HEK293 (cell line): ENCODE results near the gene ANKRD52.
A peak's percentile ranks its signal among the peaks of the same experiment; 100 is the strongest.

Source experiments
- FEZF1 ChIP-seq: fragments of 450-650 bp; formaldehyde crosslinking; IDR thresholded peaks from 2 replicates; pipeline ENCODE4 v1.5.1; 2016; ENCODE audit warnings: missing biosample characterization, missing genetic modification characterization
- GFI1B ChIP-seq: fragments of 450-650 bp; formaldehyde crosslinking; IDR thresholded peaks from 2 replicates; pipeline ENCODE4 v1.5.1; 2016; ENCODE audit warnings: missing biosample characterization, missing genetic modification characterization
- GLI2 ChIP-seq: fragments of 450-650 bp; formaldehyde crosslinking; IDR thresholded peaks from 2 replicates; pipeline ENCODE4; 2017; ENCODE audit warnings: missing biosample characterization, missing genetic modification characterization, low read depth, borderline replicate concordance
- HOXA7 ChIP-seq: sonication (generic); formaldehyde crosslinking; IDR thresholded peaks from 2 replicates; pipeline ENCODE4 v1.8.1; 2022; ENCODE audit warnings: missing genetic modification reagents, borderline replicate concordance
- KLF7 ChIP-seq: fragments of 450-650 bp; formaldehyde crosslinking; IDR thresholded peaks from 2 replicates; pipeline ENCODE4 v1.5.1; 2016; ENCODE audit warnings: missing biosample characterization, missing genetic modification characterization, borderline replicate concordance
- KLF8 ChIP-seq: fragments of 450-650 bp; formaldehyde crosslinking; IDR thresholded peaks from 2 replicates; pipeline ENCODE4 v1.5.1; 2016; ENCODE audit warnings: missing biosample characterization, missing genetic modification characterization
- MYNN ChIP-seq: fragments of 450-650 bp; formaldehyde crosslinking; IDR thresholded peaks from 2 replicates; pipeline ENCODE4 v1.5.1; 2016; ENCODE audit warnings: missing biosample characterization, missing genetic modification characterization, borderline replicate concordance
- PRDM6 ChIP-seq: fragments of 450-650 bp; formaldehyde crosslinking; IDR thresholded peaks from 2 replicates; pipeline ENCODE4 v1.5.1; 2017; ENCODE audit warnings: missing biosample characterization, missing genetic modification characterization
- RBAK ChIP-seq: fragments of 450-650 bp; formaldehyde crosslinking; IDR thresholded peaks from 2 replicates; pipeline ENCODE4 v1.5.1; 2016; ENCODE audit warnings: missing biosample characterization, missing genetic modification characterization
- SP2 ChIP-seq: fragments of 450-650 bp; formaldehyde crosslinking; IDR thresholded peaks from 2 replicates; pipeline ENCODE4 v1.5.1; 2016; ENCODE audit warnings: missing biosample characterization, missing genetic modification characterization
- TRIM28 ChIP-seq: IDR thresholded peaks from 2 replicates; pipeline ENCODE4 v1.6.1; 2011; ENCODE audit warnings: low read length, control low read depth, borderline replicate concordance
- WT1 ChIP-seq: fragments of 450-650 bp; formaldehyde crosslinking; IDR thresholded peaks from 2 replicates; pipeline ENCODE4 v1.5.1; 2016; ENCODE audit warnings: missing biosample characterization, missing genetic modification characterization
- ZBTB20 ChIP-seq: fragments of 450-650 bp; formaldehyde crosslinking; IDR thresholded peaks from 2 replicates; pipeline ENCODE4 v1.5.1; 2016; ENCODE audit warnings: missing biosample characterization, missing genetic modification characterization
- ZBTB48 ChIP-seq: fragments of 450-650 bp; formaldehyde crosslinking; IDR thresholded peaks from 2 replicates; pipeline ENCODE4 v1.5.1; 2016; ENCODE audit warnings: missing biosample characterization, missing genetic modification characterization
- ZFHX2 ChIP-seq: fragments of 450-650 bp; formaldehyde crosslinking; conservative IDR thresholded peaks from 2 replicates; pipeline ENCODE4 v1.5.1; 2016; ENCODE audit warnings: missing biosample characterization, missing genetic modification characterization
- ZFP69B ChIP-seq: fragments of 450-650 bp; formaldehyde crosslinking; IDR thresholded peaks from 2 replicates; pipeline ENCODE4 v1.5.1; 2016; ENCODE audit warnings: missing biosample characterization, missing genetic modification characterization
- ZNF114 ChIP-seq: fragments of 450-650 bp; formaldehyde crosslinking; IDR thresholded peaks from 2 replicates; pipeline ENCODE4 v1.5.0; 2017; ENCODE audit warnings: missing biosample characterization, missing genetic modification characterization
- ZNF146 ChIP-seq: fragments of 450-650 bp; formaldehyde crosslinking; IDR thresholded peaks from 2 replicates; pipeline ENCODE4 v1.5.1; 2016; ENCODE audit warnings: missing biosample characterization, missing genetic modification characterization
- ZNF350 ChIP-seq: fragments of 450-650 bp; formaldehyde crosslinking; IDR thresholded peaks from 2 replicates; pipeline ENCODE4 v1.5.0; 2017; ENCODE audit warnings: missing biosample characterization, mild to moderate bottlenecking, missing genetic modification characterization
- ZNF404 ChIP-seq: fragments of 450-650 bp; formaldehyde crosslinking; IDR thresholded peaks from 2 replicates; pipeline ENCODE4 v1.5.1; 2017; ENCODE audit warnings: missing biosample characterization, missing genetic modification characterization
- ZNF416 ChIP-seq: fragments of 450-650 bp; formaldehyde crosslinking; IDR thresholded peaks from 2 replicates; pipeline ENCODE4 v1.5.1; 2016; ENCODE audit warnings: missing biosample characterization, missing genetic modification characterization
- ZNF488 ChIP-seq: fragments of 450-650 bp; formaldehyde crosslinking; IDR thresholded peaks from 2 replicates; pipeline ENCODE4 v1.5.1; 2016; ENCODE audit warnings: missing biosample characterization, missing genetic modification characterization
- ZNF514 ChIP-seq: fragments of 450-650 bp; formaldehyde crosslinking; IDR thresholded peaks from 2 replicates; pipeline ENCODE4 v1.5.1; 2016; ENCODE audit warnings: missing biosample characterization, missing genetic modification characterization
- ZNF560 ChIP-seq: fragments of 450-650 bp; formaldehyde crosslinking; IDR thresholded peaks from 2 replicates; pipeline ENCODE4 v1.5.1; 2017; ENCODE audit warnings: missing biosample characterization, missing genetic modification characterization, borderline replicate concordance
- ZNF610 ChIP-seq: fragments of 450-650 bp; formaldehyde crosslinking; IDR thresholded peaks from 2 replicates; pipeline ENCODE4 v1.5.1; 2016; ENCODE audit warnings: missing biosample characterization, missing genetic modification characterization, borderline replicate concordance
- ZNF654 ChIP-seq: fragments of 450-650 bp; formaldehyde crosslinking; IDR thresholded peaks from 2 replicates; pipeline ENCODE4 v1.5.1; 2016; ENCODE audit warnings: low read depth, missing biosample characterization, missing genetic modification characterization
- ZNF76 ChIP-seq: fragments of 450-650 bp; formaldehyde crosslinking; IDR thresholded peaks from 2 replicates; pipeline ENCODE4; 2016; ENCODE audit warnings: low read depth, missing biosample characterization, missing genetic modification characterization, borderline replicate concordance
- ZNF777 ChIP-seq: fragments of 450-650 bp; formaldehyde crosslinking; IDR thresholded peaks from 2 replicates; pipeline ENCODE4 v1.5.1; 2017; ENCODE audit warnings: missing biosample characterization, missing genetic modification characterization, borderline replicate concordance
- ZNF785 ChIP-seq: fragments of 450-650 bp; formaldehyde crosslinking; IDR thresholded peaks from 2 replicates; pipeline ENCODE4 v1.5.1; 2016; ENCODE audit warnings: missing biosample characterization, missing genetic modification characterization
- ZNF792 ChIP-seq: fragments of 450-650 bp; formaldehyde crosslinking; IDR thresholded peaks from 2 replicates; pipeline ENCODE4 v1.5.1; 2016; ENCODE audit warnings: missing biosample characterization, missing genetic modification characterization
- ZNF843 ChIP-seq: fragments of 450-650 bp; formaldehyde crosslinking; IDR thresholded peaks from 2 replicates; pipeline ENCODE4 v1.5.1; 2016; ENCODE audit warnings: missing biosample characterization, missing genetic modification characterization
- ZSCAN23 ChIP-seq: fragments of 450-650 bp; formaldehyde crosslinking; IDR thresholded peaks from 2 replicates; pipeline ENCODE4 v1.5.1; 2016; ENCODE audit warnings: missing biosample characterization, missing genetic modification characterization
- ZXDB ChIP-seq: fragments of 450-650 bp; formaldehyde crosslinking; IDR thresholded peaks from 2 replicates; pipeline ENCODE4 v1.5.1; 2016; ENCODE audit warnings: missing biosample characterization, missing genetic modification characterization
- TF ChIP-seq, protein P1 (sequence below): fragments of 450-650 bp; formaldehyde crosslinking; IDR thresholded peaks from 2 replicates; pipeline ENCODE4 v1.5.1; 2016; ENCODE audit warnings: missing biosample characterization, missing genetic modification characterization, low read depth
- TF ChIP-seq, protein P2 (sequence below): fragments of 450-650 bp; formaldehyde crosslinking; IDR thresholded peaks from 2 replicates; pipeline ENCODE4 v1.5.1; 2017; ENCODE audit warnings: missing biosample characterization, mild to moderate bottlenecking, missing genetic modification characterization, moderate library complexity
- TF ChIP-seq, protein P3 (sequence below): fragments of 450-650 bp; IDR thresholded peaks from 2 replicates; pipeline ENCODE4 v1.5.1; 2018; ENCODE audit warnings: missing biosample characterization, mild to moderate bottlenecking, missing genetic modification characterization

Gene ANKRD52

GRCh38 chr12:56219840-56220239 is 38.3 kb downstream of the ANKRD52 start (continued):
- TF ChIP-seq ZNF488 (tag by site-specific recombination) (no peak), WT1 (tag by site-specific recombination) (no peak), ZNF792 (tag by site-specific recombination) (no peak), ZNF560 (tag by site-specific recombination) (peak; percentile 97), ZBTB20 (tag by site-specific recombination) (no peak), KLF8 (no peak), ZNF350 (no peak), ZFHX2 (no peak), ZNF785 (no peak), ZNF777 (no peak), KLF7 (tag by site-specific recombination) (no peak), ZNF610 (tag by site-specific recombination) (peak; percentile 54; the same call in 1 of the 2 replicates), ZNF843 (tag by site-specific recombination) (no peak), ZSCAN23 (tag by site-specific recombination) (no peak), ZBTB48 (no peak), MYNN (peak; percentile 60; the same call in 1 of the 2 replicates), ZNF416 (tag by site-specific recombination) (no peak), TRIM28 (no peak), ZXDB (peak; percentile 87), ZNF654 (tag by site-specific recombination) (peak; percentile 57), ZNF76 (tag by site-specific recombination) (no peak), PRDM6 (tag by site-specific recombination) (no peak), ZNF114 (tag by site-specific recombination) (no peak), RBAK (tag by site-specific recombination) (peak; percentile 79), GLI2 (no peak; the same call in 1 of the 2 replicates), ZFP69B (tag by site-specific recombination) (no peak), FEZF1 (tag by site-specific recombination) (no peak), HOXA7 (no peak), SP2 (tag by site-specific recombination) (no peak), ZNF146 (tag by site-specific recombination) (no peak; the same call in 1 of the 2 replicates), ZNF514 (tag by site-specific recombination) (peak; percentile 86; the same call in 1 of the 2 replicates), ZNF404 (tag by site-specific recombination) (peak; percentile 97), GFI1B (tag by site-specific recombination) (0 out of 2 replicates have a peak, but pooled peaks have one; percentile 48)
- TF ChIP-seq, protein P1, sequence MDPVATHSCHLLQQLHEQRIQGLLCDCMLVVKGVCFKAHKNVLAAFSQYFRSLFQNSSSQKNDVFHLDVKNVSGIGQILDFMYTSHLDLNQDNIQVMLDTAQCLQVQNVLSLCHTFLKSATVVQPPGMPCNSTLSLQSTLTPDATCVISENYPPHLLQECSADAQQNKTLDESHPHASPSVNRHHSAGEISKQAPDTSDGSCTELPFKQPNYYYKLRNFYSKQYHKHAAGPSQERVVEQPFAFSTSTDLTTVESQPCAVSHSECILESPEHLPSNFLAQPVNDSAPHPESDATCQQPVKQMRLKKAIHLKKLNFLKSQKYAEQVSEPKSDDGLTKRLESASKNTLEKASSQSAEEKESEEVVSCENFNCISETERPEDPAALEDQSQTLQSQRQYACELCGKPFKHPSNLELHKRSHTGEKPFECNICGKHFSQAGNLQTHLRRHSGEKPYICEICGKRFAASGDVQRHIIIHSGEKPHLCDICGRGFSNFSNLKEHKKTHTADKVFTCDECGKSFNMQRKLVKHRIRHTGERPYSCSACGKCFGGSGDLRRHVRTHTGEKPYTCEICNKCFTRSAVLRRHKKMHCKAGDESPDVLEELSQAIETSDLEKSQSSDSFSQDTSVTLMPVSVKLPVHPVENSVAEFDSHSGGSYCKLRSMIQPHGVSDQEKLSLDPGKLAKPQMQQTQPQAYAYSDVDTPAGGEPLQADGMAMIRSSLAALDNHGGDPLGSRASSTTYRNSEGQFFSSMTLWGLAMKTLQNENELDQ (tag by site-specific recombination) = no peak
- TF ChIP-seq, protein P2, sequence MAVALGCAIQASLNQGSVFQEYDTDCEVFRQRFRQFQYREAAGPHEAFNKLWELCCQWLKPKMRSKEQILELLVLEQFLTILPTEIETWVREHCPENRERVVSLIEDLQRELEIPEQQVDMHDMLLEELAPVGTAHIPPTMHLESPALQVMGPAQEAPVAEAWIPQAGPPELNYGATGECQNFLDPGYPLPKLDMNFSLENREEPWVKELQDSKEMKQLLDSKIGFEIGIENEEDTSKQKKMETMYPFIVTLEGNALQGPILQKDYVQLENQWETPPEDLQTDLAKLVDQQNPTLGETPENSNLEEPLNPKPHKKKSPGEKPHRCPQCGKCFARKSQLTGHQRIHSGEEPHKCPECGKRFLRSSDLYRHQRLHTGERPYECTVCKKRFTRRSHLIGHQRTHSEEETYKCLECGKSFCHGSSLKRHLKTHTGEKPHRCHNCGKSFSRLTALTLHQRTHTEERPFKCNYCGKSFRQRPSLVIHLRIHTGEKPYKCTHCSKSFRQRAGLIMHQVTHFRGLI (tag by site-specific recombination) = no peak
- TF ChIP-seq, protein P3, sequence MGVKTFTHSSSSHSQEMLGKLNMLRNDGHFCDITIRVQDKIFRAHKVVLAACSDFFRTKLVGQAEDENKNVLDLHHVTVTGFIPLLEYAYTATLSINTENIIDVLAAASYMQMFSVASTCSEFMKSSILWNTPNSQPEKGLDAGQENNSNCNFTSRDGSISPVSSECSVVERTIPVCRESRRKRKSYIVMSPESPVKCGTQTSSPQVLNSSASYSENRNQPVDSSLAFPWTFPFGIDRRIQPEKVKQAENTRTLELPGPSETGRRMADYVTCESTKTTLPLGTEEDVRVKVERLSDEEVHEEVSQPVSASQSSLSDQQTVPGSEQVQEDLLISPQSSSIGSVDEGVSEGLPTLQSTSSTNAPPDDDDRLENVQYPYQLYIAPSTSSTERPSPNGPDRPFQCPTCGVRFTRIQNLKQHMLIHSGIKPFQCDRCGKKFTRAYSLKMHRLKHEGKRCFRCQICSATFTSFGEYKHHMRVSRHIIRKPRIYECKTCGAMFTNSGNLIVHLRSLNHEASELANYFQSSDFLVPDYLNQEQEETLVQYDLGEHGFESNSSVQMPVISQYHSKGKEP (tag by site-specific recombination) = no peak
